ENCODE measurements around the gene GALNT17.
"Not testable (repeated sequence)": the region's sequence is repeated elsewhere in the genome, so short reads cannot be mapped to it uniquely, and the experiment has no call there.

Gene GALNT17

DNA sequence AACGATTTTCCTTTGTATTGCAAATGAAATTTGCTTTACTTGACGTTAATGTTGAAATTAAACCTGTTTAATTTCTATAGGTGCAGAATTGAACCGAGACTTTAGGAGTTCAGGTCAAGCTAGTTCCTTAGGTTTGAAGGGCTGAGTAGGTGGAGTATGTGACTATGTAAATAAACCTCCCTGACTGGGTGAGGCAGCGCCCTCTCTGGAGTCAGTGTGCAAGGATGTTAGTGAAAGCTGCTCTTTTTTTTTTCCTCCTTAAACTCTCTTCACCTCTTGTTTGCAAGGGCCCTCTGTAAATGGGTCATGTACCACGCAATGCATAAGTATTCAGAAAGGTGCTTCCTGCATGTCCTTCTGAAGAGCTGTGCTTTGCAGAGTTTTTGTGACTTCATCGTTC, 33.8 kb downstream of the GALNT17 start:
- no peak for DNase-seq (ENCODE audit: low read depth in 2 of 2)

DNA sequence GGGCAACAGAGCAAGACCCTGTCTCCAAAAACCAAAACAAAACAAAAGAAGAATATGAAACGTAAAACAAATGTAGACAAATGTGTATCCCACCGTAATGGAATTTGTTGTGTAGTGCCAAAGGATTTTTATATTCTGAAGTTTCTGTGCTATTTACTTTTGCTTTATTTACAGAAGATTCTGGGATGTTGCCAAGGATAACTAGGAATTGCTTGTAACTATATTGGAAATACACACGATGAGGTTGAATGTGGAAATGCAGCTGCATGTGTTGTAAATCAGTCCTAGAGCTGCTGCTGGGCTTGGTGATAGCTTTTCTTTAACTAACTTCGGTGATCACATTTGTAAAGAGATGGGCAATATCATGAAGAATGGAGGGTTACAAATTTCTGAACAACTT, 39.5 kb downstream of the GALNT17 start:
- DNase-seq (ENCODE audit: low read depth in 2 of 2), result no peak

DNA sequence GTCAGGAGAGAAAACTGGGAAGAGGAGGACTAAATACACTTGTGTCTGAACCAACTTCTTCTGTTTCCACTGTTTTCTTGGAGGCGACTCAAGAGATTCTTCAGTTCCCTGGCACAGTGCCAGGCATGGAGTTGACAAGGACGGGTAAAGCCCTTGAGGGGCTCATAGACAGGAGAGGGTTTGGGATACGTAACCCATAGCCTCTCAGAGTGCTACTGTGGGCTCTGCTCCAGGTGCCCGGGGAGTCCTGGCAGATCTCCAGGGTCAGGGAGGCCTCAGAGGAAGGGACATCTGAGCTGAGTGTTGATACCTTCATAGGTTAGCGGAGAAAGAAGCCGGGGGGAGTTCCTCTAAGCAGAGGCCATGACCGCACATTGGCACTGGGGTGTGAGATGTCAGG, 42.0 kb downstream of the GALNT17 start:
- no peak for DNase-seq (ENCODE audit: low read depth in 2 of 2)

DNA sequence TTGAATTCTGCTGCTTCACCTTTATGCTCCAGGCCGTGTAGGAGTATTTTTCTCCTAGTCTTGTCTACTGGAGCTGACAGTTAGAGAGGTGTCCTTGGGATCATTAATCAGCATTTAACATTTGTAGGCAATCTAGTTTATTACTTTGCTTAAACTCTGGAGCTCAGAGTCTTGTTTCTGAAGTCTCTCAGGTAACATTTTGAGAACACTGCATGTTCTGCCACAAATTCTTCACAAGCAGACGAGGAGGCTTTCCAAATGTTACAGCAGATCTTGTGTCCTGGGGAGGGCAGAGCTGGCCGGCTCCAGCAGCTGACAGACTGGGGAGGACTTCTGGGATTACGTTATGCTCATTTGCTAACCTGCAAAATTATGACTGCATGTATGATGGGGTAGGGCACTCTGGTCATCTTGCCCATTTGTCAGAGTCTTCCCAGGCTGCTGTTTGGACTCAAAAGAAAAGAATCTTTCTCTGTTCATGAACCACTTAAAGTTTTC, 50.5 kb downstream of the GALNT17 start:
- DNase-seq (ENCODE audit: low read depth in 2 of 2), result no peak

DNA sequence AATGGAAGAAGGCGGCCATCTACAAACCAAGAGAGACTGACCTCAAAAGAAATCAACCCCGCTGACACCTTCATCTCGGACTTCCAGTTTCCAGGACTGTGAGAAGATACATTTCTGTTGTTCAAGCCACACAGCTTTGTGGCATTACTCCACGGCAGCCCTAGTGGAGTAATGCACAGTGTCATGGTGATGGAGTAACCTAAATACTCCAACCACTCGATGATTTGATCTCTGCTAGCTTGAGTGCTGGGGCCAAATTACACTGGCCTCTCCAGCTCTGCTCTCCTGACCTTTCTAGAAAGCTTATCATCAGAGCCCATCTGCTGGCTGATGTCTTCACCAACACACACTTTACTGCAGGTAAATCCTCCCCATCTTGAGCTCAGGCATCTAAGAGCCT, 52.2 kb downstream of the GALNT17 start:
- DNase-seq (ENCODE audit: low read depth in 2 of 2), result no peak

DNA sequence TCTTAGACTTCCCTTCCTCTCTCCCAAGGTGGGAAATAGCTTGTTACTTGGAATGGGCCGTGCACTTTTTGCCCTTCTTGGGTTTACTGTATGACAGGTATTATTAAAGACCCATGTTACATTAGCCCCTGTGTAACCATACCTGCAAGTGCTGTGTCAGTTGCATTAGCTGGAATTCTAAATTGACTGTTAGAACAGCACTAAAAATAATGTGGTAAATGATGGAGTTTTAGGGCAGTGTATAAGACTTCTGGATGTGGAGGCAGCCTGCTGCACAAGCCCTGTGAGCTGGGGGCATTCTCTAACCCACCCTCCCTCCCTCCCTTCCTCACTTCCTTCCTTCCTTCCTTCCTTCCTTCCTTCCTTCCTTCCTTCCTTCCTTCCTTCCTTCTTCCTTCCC, 52.7 kb downstream of the GALNT17 start:
- DNase-seq (ENCODE audit: low read depth in 2 of 2), result no peak

DNA sequence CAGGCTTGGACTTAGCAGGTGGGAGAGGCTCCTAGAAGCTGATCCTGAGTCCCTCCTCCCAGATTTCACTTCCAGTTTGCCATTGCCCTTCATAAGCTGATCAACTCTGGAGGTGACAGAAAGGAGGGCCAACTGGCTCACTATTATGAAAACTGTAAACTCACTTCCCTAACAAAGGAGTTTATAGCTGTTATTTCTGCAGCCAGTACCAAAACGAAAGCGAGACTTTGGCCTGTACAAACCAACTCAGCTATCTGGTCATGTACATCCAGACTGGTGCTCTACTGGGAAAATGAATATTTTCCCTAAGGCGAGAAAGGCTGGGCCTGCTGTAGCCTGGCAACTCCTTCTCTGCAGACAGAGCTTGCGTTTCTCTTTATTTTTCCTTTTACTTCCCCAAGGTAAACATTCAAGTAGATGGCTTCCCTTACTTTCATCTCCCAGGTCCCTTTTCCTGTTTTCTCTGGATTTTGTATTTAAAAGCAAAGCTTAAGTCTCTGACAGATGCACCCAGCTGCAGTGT, 54.7 kb downstream of the GALNT17 start:
- DNase-seq (ENCODE audit: low read depth in 2 of 2), result no peak

DNA sequence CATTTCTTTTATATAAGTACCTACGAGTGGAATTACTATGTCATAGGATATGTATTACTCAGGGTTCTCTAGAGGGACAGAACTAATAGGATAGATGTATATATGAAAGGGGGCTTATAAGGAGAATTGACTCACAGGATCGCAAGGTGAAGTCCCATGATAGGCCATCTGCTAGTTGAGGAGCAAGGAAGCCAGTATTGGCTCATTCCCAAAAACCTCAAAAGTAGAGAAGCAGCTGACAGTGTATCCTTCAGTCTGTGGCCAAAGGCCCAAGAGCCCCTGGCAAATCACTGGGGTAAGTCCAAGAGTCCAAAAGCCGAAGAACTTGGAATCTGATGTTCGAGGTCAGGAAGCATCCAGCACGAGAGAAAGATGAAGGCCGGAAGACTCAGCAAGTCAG, 59.8 kb downstream of the GALNT17 start:
- no peak for DNase-seq (ENCODE audit: low read depth in 2 of 2)

DNA sequence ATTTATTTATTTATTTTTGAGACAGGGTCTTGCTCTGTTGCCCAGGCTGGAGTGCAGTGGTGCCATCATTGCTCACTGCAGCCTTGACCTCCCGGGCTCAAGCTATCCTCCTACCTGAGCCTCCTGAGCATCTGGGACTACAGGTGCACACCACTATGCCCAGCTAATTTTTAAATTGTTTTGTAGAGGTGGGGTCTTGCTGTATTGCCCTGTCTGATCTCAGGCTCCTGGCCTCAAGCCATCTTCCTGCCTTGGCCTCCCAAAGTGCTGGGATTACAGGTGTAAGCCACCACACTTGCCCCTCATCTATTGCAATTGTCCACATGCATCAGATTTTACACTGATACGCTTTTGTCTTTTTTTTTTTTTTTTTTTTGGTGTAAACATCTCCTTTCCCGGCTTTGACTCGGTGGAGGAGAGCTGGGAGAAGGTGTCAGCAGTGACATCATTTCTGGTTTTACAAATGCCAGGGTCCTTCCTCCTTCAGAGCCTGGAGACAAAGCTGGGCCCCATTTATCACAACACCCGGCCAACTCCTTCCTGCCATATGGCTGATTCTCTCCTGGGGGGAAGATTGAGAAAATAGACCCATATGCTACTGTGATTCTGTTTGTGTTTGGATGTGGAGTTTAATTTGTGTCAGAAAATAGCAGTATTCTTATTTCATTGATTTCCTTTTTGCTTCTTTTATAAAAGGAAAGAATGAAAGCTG, 61.3 kb downstream of the GALNT17 start:
- DNase-seq (ENCODE audit: low read depth in 2 of 2), result no peak

DNA sequence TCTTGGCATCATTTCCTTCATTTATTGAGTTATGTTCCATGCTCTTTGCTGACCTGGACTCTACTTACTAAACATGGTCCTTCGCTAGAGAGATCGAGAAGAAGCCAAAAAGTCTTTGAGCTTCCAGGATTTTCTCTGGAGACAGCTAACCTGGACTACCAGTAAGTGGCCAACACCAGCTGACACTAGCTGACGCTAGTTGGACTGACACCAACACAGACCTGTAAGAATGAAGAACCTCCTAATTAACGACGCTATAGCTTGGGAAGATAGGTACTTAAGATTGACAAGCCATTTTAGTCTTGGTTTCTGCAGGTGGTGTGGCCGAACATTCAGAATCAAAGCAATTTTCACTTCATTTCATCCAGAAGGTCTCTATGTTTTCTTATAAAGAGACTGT, 66.4 kb downstream of the GALNT17 start:
- no peak for DNase-seq (ENCODE audit: low read depth in 2 of 2)

DNA sequence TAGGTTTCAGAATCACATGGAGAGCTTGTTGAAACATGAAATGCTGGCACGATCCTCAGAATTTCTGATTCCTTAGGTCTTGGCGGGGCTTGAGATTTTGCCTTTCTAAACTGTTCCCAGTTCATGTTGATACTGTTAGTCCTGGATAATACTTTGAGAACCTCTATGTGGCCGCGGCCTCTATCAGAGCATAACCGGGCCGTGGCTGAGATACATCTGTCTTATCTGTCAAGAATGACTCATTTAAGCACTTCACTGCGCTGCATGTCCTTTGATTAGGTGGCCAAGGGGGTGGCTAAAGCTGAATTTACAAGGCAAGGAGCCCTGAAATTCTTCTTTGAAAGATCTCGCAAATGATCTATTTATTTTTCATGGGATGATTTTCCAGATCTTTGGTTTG, 66.9 kb downstream of the GALNT17 start:
- no peak for DNase-seq (ENCODE audit: low read depth in 2 of 2)

DNA sequence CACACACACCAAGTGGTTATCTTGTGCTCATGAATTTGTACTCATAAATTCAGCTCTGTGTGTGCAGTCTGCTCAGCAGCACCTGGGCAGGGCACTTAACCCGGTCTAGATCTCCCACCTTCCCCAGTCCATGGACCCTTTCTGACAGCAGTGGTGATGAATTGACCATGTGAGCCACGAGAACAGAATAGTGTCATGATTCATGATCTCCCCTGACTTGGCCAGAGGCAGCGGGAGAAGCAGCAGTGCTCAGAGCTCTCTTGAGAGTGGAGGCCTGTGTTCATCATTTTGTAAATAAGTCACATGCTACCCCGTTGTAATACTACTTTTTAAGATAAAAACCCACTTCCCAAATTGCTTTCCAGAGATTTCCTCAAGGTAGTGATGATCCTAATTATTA, 74.2 kb downstream of the GALNT17 start:
- no peak for DNase-seq (ENCODE audit: low read depth in 2 of 2)

DNA sequence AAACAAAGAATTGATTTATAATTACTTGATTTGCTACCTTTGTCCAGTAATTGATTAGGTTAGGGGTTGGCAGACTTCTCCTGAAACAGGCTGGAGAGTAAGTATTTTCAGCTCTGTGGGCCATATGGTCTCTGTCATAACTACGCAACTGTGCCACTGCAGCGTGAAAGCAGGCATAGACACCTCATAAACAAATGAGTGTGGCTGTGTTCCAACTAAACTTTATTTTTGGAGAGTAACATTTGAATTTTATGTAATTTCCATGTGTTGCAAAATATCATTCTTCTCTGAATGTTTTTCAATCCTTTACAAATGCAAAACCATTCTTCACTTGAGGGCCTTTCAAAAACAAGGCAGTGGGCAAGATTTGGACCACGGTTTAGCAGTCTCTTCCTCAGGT, 76.9 kb downstream of the GALNT17 start:
- no peak for DNase-seq (ENCODE audit: low read depth in 2 of 2)

DNA sequence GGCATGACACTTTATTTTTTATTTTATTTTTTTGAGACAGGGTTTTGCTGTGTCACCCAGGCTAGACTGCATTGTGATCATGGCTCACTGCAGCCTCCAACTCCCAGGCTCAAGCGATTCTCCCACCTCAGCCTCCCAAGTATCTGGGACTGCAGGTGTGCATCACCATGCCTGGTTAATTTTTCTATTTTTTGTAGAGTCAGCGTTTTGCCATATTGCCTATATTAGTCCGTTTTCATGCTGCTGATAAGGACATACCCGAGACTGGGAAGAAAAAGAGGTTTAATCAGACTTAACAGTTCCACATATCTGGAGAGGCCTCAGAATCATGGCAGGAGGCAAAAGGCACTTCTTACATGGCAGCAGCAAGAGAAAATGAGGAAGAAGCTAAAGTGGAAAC, 77.5 kb downstream of the GALNT17 start:
- not testable (repeated sequence) for DNase-seq (ENCODE audit: low read depth in 2 of 2)

DNA sequence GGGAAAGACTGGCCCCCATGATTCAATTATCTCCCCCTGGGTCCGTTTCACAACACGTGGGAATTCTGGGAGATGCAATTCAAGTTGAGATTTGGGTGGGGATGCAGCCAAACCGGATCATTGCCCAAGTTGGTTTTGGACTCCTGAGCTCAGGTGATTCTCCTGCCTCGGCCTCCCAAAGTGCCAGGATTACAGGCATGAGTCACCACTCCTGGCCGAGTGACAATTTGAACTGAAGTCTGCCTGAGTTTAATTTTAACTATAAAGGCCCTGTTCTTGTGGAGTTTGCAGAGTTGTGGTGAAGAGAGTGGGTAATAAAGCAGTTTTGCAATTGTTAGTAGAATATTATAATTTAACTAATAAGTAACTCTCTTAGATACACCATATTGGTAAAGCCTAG, 78.3 kb downstream of the GALNT17 start:
- no peak for DNase-seq (ENCODE audit: low read depth in 2 of 2)

DNA sequence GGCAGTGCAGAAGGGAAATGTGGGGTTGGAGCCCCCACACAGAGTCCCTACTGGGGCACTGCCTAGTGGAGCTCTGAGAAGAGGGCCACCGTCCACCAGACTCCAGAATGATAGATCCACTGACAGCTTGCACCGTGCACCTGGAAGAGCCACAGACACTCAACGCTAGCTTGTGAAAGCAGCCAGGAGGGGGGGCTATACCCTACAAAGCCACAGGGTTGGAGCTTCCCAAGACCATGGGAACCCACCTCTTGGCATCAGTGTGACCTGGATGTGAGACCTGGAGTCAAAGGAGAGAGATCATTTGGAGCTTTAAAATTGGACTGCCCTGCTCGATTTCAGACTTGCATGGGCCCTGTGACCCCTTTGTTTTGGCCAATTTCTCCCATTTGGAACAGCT, 80.5 kb downstream of the GALNT17 start:
- not testable (repeated sequence) for DNase-seq (ENCODE audit: low read depth in 2 of 2)

DNA sequence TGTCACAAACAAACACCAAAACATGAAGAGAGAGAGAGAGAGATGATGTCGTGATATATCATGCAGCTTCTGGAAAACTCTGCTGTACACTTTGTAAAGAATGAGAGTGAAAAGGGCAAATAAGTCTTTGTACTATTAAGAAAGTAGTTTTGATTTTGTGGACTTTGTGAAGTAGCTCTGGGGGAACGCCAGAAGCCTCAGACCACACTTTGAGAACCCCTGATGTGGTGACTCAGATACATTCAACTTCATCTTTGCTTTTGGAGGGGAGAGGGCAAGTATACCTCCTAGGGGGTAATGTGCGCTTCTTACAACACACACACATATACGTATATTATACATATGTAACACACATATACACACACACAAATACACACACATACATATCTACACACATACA, 84.3 kb downstream of the GALNT17 start:
- DNase-seq (ENCODE audit: low read depth in 2 of 2), result no peak

DNA sequence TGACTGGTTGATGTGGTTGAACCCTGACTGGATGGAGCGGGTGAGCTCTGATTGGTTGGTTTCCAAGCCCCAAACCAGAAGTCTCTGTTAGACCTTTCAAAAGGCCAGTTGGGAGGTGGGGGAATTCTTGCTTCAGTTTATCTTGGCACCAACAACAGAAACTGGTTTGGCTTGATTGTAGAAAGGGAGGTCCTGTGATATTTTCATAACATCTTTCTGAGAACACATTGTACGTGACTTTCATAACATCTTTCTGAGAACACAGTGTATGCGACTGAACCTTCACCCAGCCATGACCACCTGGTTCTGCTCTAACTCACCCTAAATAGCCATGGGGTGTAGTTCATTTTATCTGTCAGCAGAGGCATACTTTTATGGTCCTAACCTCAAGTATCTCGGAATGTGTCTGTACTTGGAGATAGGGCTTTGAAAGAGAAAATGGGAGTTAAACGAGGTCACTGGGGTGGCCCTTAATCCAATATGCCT, 88.3 kb downstream of the GALNT17 start:
- no peak for DNase-seq (ENCODE audit: low read depth in 2 of 2)

DNA sequence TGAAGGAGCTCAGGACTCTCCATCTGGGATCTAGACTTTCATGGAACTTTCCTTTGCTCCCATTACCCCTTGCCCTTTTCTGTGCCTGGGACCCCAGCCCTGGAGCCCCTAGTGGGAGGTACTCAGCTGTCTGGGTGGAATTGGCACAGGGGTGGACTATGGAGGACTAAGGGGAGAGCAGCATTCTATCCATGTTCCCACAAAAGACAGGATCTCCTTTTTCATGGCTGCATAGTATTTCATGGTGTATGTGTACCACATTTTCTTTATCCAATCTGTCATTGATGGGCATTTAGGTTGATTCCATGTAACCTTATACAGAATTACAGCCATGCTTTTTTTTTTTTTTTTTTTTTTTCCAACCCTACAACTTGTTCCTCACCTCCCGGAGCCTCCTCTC, 89.1 kb downstream of the GALNT17 start:
- no peak for DNase-seq (ENCODE audit: low read depth in 2 of 2)

DNA sequence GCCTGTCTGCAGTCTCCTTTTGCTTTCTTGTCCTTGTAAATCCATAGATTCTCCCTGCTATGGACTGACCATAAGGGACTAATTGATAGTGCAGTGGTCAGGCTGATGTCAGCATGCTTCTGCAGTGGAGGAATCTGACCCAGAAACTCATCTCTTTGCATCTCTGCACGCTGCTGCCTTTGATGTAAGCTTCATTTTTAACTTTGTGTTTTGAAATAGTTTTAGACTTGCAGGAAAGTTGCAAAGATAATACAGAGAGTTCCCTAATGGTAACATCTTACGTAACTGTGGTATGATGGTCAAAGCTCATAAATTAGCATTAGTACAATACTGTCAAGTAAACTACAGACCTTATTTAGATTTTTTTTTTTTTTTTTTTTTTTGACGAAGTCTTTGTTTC, 89.6 kb downstream of the GALNT17 start:
- DNase-seq (ENCODE audit: low read depth in 2 of 2), result no peak

DNA sequence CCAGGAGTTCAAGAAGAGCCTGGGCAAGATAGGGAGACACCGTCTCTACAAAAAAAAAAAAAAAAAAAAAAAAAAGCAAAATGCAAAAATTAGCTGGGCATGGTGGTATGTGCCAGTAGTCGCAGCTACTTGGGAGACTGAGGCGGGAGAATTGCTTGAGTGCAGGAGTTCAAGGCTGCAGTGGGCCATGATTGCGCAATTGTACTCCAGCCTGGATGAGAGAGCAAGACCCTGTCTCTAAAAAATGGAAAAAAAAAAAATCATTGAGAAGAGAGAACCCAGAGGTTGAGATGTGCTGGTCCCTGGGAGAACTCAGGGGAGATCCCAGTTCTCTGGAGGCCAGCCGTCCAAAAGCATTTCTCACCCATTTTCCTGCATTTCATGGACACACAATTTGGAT, 95.2 kb downstream of the GALNT17 start:
- no peak for DNase-seq (ENCODE audit: low read depth in 2 of 2)

DNA sequence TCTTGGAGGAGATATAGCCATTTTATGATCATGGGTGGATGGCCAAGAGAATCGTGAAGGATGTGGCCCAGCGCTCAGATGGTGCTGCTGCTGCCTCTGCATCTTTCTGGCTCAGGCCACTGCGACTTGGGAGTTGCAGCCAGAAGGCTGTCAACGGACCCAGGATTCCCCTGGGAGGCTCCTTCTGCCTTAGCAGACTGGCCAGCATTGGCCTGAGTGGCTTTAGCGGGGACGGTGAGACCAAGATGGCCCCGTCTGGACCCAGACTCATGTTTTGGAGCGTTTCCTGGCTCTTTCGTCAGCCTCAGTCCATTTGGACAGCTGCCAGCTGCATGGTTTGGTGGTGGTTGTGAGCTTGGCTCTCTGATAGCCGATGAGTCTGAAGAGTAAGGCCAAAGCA, 97.2 kb downstream of the GALNT17 start:
- no peak for DNase-seq (ENCODE audit: low read depth in 2 of 2)

DNA sequence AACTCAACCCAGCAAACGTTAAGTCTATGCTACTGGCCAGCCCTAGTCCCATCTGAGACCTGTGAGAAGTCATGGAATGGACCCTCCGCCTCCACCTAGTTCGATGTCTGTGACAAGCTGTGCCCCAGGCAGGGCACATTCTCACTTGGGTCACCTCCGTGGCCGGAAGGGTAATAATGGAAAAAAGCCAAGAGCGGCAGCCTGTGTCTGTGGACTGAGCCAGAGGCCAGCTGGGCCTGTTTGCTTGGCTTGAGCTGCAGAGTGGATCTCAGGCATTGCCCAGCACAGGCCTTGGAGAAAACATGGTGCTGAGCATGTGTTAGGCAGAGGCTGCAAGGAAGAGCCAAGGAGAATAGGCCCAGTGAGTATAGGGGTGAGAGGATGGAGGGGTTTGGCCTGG, 97.8 kb downstream of the GALNT17 start:
- no peak for DNase-seq (ENCODE audit: low read depth in 2 of 2)

DNA sequence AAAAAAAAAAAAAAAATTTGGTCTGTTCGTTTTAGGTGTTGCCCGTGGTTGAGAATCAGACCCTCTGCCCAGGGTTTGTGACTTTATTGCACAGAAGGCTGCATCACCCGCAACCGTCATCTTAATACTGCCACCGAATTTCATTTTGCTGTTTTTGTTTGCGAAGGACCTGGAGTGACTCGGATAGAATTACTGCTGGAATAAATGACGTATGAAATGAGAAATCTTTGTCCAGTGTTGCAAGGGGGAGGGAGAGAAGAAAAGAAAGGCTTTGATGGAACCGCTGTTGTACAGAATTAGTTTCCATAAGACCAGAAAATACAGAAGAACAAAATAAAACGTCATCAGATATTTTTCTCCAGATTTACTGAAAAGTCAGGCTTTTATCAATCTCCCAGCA, 103.3 kb downstream of the GALNT17 start:
- no peak for DNase-seq (ENCODE audit: low read depth in 2 of 2)
